SHP77 treated with DMSO at 0.1 percent for 48 hours (cell line): ENCODE results near the gene S1PR1.

Experiments used
- DNase-seq: peaks from one replicate; lab custom pipeline; 2025; lab: John Stamatoyannopoulos, UW

S1PR1 gene

GRCh38 chr1:101245246-101245927 is 8.6 kb downstream of the S1PR1 start:
- DNase-seq: no peak

- no peak for DNase-seq
Observed at GRCh38 chr1:101247404-101248287, 10.8 kb downstream of the S1PR1 start.

GRCh38 chr1:101250222-101250621 is 13.4 kb downstream of the S1PR1 start:
- DNase-seq: no peak

- no peak for DNase-seq
Observed at GRCh38 chr1:101250656-101251272, 13.9 kb downstream of the S1PR1 start.

GRCh38 chr1:101251504-101251903 is 14.7 kb downstream of the S1PR1 start:
- no peak for DNase-seq

- DNase-seq: no peak
Observed at GRCh38 chr1:101253976-101254674, 17.3 kb downstream of the S1PR1 start.

GRCh38 chr1:101257500-101258325 is 20.9 kb downstream of the S1PR1 start:
- no peak for DNase-seq

GRCh38 chr1:101259744-101260148 is 22.9 kb downstream of the S1PR1 start:
- DNase-seq: no peak

- DNase-seq: no peak
Observed at GRCh38 chr1:101260556-101261350, 23.9 kb downstream of the S1PR1 start.

GRCh38 chr1:101261623-101262022 is 24.8 kb downstream of the S1PR1 start:
- no peak for DNase-seq

GRCh38 chr1:101262060-101262459 is 25.2 kb downstream of the S1PR1 start:
- DNase-seq: no peak

- DNase-seq: no peak
Observed at GRCh38 chr1:101262630-101263348, 26.0 kb downstream of the S1PR1 start.

- DNase-seq: no peak
Observed at GRCh38 chr1:101264697-101265096, 27.9 kb downstream of the S1PR1 start.

- DNase-seq: no peak
Observed at GRCh38 chr1:101265684-101266083, 28.9 kb downstream of the S1PR1 start.

- no peak for DNase-seq
Observed at GRCh38 chr1:101267082-101267481, 30.3 kb downstream of the S1PR1 start.

- no peak for DNase-seq
Observed at GRCh38 chr1:101268893-101269292, 32.1 kb downstream of the S1PR1 start.

GRCh38 chr1:101275672-101276071 is 38.9 kb downstream of the S1PR1 start:
- DNase-seq: no peak

GRCh38 chr1:101276818-101277217 is 40.0 kb downstream of the S1PR1 start:
- DNase-seq: no peak

- no peak for DNase-seq
Observed at GRCh38 chr1:101278238-101278637, 41.4 kb downstream of the S1PR1 start.

GRCh38 chr1:101278845-101279244 is 42.0 kb downstream of the S1PR1 start:
- DNase-seq: no peak
